ENCODE data around the gene EHMT1.
A peak's percentile ranks its signal among the peaks of the same experiment; 100 is the strongest.

Gene EHMT1

GRCh38 chr9:137738703-137739102, 119.9 kb downstream of the EHMT1 start:
- intact Hi-C loops (cut with DNase I): no loop called here
- DNase-seq: no peak

DNA sequence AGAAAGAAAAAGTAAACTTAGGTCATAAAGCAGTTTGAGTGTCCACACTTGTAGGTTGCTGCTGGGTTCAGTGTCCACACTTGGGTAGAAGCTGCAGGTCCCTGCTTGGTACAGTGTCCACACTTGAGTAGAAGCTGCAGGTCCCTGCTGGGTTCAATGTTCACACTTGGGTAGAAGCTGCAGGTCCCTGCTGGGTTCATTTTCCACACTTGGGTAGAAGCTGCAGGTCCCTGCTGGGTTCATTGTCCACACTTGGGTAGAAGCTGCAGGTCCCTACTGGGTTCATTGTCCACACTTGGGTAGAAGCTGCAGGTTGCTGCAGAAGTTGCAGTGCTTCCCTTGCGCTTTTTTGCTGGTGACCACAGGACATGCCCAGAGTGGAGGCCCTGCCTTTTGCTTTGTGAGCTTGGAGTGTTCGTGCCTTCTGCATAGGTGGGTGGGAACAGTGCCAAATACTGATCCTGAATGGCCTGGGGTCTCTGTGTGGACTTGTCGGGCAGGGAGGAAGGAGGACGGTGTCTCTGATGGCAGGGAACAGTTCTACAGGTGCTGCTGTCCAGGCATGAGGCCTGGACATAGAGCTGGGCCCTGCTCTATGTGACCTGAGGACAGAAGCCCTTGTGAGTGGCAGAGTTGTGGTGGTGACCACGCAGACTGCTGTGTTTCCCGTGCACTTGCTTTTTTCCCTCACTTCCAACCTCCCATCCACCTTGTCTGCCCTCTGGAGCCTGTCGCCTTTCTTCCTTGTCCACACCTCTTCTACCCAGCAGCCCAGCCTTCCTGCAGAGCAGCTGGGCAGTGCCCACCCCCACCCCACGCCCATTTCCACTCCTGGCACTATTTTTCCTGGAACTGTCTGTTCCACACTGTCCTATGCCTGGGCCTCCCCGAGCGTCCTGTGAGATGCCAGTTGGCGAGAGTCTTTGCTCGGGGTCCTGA, 120.8 kb downstream of the EHMT1 start:
- intact Hi-C loops (cut with DNase I): no loop called here
- peak in 2 of 42 donors; percentile 15 to 23 for DNase-seq

DNA sequence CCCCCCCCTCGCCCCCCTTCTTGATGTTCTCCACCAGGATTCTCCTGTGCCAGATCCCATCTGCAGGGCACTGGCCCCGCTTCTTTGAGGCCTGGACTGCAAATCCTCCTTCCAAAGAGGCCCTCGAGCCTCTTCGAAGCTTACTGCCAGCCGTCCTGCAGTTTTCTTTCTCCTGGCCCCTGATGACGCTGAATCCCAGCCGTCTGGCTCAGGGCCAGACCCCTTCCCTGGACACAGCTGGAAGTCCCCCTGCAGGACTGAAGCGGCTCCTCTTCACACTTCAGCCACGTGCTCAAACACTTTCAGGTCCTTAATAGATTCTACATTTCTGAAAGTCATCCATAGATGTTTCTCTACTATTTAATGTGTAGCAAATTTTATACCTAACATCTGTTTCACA, 121.5 kb downstream of the EHMT1 start:
- intact Hi-C loops (cut with DNase I): no loop called here
- peak in 2 of 42 donors; percentile 41 to 58 for DNase-seq

DNA sequence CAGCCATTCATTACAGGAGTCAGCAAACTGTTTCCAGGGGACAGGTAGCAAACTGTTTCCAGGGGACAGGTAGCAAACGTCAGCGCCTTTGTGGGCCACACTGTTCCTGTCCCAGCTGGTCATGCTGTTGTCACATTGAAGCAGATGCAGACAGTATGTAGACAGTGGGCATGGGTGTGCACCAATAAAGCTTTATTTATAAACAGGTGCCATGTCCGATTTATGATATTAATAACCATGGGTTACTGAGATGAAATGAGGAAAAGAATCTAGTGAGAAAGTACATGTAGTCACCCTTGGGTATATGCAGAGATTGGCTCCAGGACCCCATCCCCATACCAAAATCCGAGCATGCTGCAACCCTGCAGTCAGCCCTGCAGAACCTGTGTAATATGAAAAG, 122.5 kb downstream of the EHMT1 start:
- intact Hi-C loops (cut with DNase I): no loop called here
- DNase-seq: peak in 1 of 42 donors; percentile 18

DNA sequence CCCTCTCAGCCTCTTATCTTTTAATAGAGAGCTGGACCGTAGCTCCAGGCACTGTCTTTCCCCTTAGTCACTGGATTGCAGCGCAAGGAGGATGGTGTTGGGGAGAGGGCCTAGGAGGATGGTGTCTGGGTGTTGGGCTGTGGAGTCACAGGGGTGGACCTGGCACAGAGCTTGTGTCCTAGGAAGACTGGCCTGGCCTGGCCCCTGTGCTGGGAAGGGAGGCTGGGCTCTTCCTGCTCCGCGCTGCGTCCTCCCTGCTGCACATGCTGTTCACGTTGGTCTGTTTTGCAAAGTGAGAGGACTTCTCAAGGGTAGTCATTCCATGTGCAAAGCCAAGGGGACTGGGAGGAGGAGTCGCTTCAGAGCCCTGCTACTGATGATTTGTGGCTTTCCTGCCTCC, 123.9 kb downstream of the EHMT1 start:
- peak in 5 of 42 donors; percentile 29 to 60 (median 42) for DNase-seq
- intact Hi-C loops (cut with DNase I): no loop called here

DNA sequence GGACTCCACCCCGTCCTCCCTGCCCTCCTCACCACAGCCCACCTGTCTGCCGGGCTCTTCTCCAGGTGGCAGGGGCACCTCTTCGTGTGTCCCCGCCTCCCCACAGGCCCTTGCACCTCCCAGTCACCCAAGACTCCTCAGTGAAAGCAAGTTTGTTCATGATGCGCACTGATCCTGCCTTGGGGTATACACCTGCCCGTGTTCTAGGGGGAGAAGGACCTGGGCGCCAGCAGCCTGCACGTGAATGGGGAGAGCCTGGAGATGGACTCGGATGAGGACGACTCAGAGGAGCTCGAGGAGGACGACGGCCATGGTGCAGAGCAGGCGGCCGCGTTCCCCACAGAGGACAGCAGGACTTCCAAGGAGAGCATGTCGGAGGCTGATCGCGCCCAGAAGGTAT, 124.9 kb downstream of the EHMT1 start:
- peak in 2 of 42 donors; percentile 23 to 32 for DNase-seq
- intact Hi-C loops (cut with DNase I): no loop called here

DNA sequence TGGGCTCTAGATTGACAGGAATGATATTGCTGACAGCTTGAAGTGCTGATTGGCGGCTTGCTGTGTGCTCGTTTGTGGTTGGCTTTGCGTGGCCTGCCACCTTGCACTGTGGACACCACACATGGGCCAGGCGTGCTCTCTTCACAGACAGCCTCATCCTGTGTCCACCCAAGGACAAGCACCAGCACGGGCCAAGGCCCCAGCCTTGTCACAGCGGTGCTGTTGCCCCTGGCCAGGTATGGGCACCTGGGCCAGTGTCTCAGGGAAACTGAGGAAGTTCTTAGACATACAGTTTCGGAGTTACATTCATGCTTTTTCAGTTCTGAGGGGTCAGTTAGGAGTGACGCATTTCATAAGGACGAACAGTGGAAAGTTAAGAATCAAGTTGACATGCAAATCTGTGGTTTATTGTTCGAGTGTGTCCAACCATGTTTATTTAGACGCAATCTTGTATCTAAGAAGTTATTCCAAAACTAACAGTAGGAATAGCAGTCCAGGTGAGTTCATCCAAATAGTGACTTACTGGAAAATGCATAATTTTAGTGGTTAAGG, 125.9 kb downstream of the EHMT1 start:
- intact Hi-C loops (cut with DNase I): no loop called here
- peak in 2 of 42 donors; percentile 23 to 28 for DNase-seq

DNA sequence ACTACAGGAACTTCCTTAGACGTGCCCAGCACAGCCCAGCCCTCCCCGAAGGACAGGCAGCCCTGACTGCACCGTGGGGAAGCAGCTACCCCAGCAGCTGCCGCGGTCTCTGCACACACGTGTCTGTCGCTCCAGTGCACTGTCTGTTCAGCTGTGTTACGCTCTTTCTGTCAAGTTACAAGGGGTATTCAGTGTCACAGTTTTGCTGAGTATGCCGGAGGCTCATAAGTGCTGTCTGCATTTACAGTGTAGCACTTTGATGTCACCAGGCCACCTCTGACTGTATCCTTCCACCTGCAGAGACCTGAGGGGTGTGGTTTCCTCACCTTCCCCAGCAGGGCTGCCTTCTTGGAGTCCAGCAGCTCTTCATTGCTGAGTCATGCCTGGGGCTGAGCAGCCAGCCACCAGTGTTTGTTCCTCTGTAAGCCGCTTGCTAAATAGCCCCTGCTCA, 126.8 kb downstream of the EHMT1 start:
- intact Hi-C loops (cut with DNase I): no loop called here
- DNase-seq: peak in 2 of 42 donors; percentile 34 to 38

DNA sequence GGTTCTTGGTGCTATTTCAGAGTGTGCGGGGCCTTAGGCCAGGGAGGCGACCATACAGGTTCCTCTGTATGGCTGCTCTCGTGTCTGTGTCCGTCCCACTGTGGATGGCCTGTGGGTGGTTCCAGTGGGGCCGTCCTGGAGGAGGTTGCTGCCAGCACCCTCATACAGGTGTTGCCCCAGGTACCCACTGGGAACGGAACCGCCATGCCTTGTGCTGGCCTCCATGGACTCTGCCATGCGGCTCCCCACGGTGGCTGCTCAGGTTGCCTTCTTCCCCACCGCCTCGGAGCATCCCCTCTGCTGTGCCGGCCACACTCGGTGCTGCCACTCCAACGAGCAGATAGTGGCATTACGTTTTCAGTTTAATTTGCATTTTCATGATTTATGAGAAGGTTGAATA, 129.5 kb downstream of the EHMT1 start:
- intact Hi-C loops (cut with DNase I): no loop called here
- DNase-seq: peak in 1 of 42 donors; percentile 28

- intact Hi-C loops (cut with DNase I): no loop called here
- DNase-seq: peak in 1 of 42 donors; percentile 25
These were observed 129.9 kb downstream of the EHMT1 start for GRCh38 chr9:137748741-137749140.

- DNase-seq: no peak
- intact Hi-C loops (cut with DNase I): no loop called here
These were observed 130.7 kb downstream of the EHMT1 start for GRCh38 chr9:137749511-137749910.

GRCh38 chr9:137750007-137750406, 131.2 kb downstream of the EHMT1 start:
- intact Hi-C loops (cut with DNase I): no loop called here
- no peak for DNase-seq

DNA sequence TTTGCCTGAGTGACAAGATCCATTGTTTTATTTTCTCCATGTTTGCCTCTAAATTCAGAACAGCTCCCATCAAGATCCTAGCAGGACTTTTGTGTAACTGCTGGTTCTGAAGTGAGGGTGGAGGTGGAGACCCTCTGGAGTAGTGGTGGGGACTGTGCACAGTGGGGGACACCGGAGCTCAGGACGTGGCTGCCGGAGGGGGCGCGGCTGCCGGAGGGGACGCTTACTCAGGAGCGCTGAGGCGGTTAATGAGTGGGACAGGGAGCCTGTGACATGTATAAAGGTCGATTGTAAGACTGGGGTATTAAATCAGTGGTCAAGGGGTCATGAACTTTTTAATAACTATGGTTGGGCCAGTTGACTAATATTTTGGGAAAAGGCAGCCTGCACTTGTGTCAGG, 131.8 kb downstream of the EHMT1 start:
- DNase-seq: peak in 1 of 42 donors; percentile 16
- intact Hi-C loops (cut with DNase I): no loop called here

GRCh38 chr9:137751616-137752015, 132.8 kb downstream of the EHMT1 start:
- DNase-seq: peak in 1 of 42 donors; percentile 10
- intact Hi-C loops (cut with DNase I): no loop called here

- intact Hi-C loops (cut with DNase I): no loop called here
- DNase-seq: peak in 1 of 42 donors; percentile 10
These were observed 133.6 kb downstream of the EHMT1 start for GRCh38 chr9:137752426-137752825.

DNA sequence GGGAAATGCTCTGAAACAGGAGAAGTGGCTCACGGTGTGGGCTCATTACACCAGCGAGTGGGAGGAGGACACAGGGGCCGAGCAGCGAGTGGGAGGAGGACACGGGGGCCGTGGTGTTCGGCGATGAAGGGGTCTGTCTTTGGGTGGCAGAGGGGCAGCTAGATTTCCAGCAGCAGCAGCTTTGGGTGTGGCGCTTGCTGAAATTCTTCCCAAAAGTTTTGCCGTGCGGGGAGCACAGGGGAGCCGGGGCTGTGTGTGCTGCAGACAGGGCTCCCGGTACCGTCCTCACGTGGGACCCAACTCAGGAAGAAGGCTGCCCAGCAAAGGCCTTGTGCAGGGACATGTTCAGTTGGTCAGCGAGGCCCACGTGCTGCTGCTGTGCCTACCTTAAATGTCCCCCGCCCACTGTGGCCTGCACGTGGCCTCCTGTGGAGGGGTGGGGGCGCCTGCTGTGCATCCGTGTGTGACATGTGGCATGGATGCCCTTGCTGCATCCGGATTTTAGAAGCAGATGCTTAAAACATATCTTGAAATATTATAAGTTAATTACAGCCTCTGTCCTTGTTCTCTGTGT, 134.5 kb downstream of the EHMT1 start:
- peak in 2 of 42 donors; percentile 9 to 12 for DNase-seq
- intact Hi-C loops (cut with DNase I): no loop called here

- peak in 1 of 42 donors; percentile 16 for DNase-seq
- intact Hi-C loops (cut with DNase I): no loop called here
These were observed 136.6 kb downstream of the EHMT1 start for GRCh38 chr9:137755261-137755927.

DNA sequence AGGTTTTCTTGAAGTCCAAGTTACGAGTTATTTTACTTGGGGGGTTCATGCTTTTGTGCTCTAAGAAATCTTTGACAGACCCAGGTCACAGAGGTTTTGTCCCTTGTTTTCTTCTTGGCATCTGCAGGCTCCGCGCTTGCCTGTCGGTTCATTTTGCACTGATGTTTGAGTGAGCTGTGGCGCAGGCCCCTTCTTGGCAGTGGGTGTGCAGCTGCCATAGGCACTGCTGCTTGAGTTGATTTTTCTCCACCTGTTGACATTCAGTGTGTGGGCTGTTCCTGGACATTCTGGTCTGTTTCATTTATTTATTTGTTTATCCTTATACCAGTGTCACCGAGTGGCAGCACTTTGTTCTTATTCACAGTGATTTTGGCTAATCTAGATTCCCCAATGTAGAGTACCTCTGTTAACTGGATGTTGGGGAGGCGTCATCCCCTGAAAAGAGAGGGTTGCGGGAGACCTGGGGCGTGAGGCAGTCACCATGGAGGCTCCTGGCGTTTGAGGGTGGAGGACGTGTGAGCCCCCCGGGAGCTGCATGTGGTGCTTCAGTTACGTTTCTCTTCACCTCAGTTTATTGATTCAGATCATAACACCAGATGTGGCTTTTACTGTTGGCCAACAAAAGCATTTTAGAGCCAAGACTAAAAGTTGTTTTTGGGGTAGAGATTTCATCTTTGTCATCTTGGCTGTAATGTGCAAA, 137.4 kb downstream of the EHMT1 start:
- intact Hi-C loops (cut with DNase I): no loop called here
- peak in 1 of 42 donors; percentile 12 for DNase-seq

DNA sequence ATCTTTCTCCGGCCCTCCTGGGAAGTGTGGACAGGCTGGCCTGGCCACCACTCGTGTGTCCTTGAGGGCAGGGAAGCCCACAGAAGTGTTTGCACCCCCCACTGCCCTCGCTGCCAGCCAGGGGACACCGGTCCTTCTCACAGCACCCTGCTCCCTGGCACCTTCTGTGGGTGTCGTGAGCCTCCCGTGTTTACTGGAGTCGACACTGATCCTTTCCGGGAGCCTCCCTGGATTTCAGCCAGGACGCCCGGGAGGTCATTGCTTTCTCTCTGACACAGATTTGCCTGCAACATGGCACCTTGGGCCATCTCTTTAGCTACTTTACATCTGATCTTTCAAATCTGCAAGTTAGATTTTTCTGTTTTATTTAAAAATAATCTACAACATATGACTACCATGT, 138.3 kb downstream of the EHMT1 start:
- intact Hi-C loops (cut with DNase I): no loop called here

More for the DNA sequence above, 138.3 kb downstream of the EHMT1 start:
- DNase-seq: peak in 1 of 42 donors; percentile 24
